RPMI7951 (cell line): ENCODE measurements around the gene SORL1. TPM values are rescaled to one million over a fixed set of nuclear protein-coding genes. Genes with fewer than 3 reads are reported as not detected.

Source experiments
- DNase-seq: peaks from one replicate; pipeline ENCODE4 v3.0.0-alpha.2; 2012; ENCODE audit warnings: low read depth
- total RNA-seq: library from RNA; depleted of rRNA; stranded (reverse); fragments of >200 nt; shearing (Covaris generic); gene quantifications from 2 replicates; pipeline ENCODE4 v1.2.3, GENCODE V29; 2014

Gene SORL1
- total RNA-seq, 1 experiment from 2014 or later, result 0.60 TPM

GRCh38 chr11:121508449-121508848 lies 56.3 kb downstream of the SORL1 start:
- DNase-seq, result no peak

GRCh38 chr11:121510438-121510837 lies 58.3 kb downstream of the SORL1 start:
- DNase-seq, result no peak

DNA sequence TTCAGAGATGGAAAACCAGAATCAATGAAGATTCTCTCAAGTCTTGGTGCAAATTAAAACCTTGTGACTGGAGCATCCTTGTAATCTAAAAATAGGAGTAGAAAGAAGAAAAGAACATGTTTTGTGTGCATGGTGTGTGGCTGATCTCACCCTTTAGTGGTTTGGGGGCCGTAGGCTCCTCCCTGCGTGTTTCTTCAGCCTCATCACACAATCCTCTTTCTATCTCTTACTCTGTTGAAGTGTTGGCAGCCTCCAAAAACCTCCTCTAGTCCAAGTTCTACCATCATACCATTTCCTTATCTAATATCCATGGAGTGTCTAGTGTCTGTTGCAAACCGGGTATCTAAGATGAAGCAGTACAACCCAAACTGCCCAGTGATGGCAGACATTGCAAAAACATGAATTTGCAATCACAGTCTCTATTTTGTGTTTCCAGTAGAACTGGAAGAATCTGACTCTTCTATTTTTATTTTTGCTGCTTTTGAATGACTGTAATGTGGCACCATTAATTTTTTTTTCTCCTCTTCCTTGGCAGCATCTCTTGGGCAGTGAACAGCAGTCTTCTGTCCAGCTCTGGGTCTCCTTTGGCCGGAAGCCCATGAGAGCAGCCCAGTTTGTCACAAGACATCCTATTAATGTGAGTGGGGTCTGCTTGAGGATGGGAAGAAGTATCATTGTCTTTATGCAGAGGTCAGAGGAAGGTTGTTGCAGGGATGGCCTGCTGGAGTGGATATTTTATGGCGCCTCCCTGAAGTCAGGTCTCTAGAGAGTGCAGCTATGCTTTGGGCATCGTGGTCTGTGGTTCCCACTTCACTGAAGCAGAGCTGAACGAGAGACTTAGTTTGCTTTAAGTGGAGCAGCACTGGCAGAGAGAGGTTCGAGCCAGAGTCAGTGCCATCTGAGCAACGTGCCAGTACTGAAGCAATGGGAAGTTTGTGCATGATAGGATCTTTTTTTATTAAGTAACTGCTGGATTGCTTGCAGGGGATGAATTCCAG lies 60.7 kb downstream of the SORL1 start:
- DNase-seq, result no peak

DNA sequence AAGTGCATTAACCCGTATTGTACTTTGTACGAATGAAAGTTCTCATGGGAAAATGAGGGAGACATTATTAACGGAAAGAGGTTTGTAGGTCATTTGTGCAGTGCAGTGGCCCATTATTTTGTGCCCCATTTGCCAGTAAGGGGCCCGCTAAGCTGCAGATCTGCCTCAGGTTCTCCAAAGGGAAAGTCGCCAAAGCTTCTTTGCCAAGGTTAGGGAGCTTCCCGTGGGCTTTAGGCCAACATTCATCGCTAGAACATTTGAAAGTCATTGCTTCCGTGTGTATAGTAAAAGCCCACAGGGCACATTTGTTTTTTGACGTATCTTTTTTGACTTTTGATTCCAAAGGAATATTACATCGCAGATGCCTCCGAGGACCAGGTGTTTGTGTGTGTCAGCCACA lies 61.7 kb downstream of the SORL1 start:
- DNase-seq, result no peak

DNA sequence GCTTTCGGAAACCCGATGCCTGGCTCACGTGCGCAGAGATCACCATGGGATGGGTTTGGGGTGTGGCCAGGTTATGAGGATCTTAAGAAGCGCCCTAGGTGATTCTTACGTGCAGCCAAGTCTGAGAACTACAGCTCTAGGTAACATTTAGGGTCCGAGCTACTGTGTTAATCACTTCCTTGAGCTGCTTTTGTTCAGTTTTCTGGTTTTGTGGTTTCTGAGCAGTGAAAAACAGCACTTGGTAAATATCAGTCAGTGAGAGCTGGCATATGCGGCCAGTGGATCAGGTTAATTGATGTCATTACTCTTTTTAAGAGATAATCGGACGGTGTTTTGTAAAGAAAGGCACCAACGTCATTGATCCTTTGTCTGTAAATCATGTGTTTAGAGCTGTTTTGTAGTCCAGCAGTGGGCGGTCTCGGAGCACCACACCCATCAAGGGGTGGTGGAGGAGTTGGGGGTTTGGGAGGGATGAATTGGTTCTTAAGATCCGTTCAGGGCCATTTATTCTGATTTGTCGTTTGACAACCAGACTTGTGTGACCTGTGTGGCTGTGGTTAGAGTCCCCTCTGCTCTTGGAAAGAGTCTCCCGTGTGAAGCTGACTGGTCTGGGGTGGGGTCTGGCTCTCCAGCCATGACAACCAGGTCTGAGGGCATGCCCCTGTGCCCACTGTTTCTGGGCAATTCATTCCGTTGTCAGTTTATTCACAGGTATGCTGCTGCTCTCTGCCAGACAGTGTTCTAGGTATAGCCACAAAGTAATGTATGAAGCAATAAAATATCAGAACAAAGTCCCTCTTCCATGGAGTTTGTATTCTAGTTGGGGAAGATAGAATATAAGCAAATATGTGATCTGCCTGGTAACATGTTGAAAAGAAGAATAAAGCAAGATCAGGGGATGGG lies 62.6 kb downstream of the SORL1 start:
- no peak for DNase-seq

GRCh38 chr11:121515335-121515671 lies 63.2 kb downstream of the SORL1 start:
- DNase-seq, result no peak

GRCh38 chr11:121517996-121518395 lies 65.9 kb downstream of the SORL1 start:
- no peak for DNase-seq

GRCh38 chr11:121520243-121521144 lies 68.4 kb downstream of the SORL1 start:
- DNase-seq, result peak; percentile 44

DNA sequence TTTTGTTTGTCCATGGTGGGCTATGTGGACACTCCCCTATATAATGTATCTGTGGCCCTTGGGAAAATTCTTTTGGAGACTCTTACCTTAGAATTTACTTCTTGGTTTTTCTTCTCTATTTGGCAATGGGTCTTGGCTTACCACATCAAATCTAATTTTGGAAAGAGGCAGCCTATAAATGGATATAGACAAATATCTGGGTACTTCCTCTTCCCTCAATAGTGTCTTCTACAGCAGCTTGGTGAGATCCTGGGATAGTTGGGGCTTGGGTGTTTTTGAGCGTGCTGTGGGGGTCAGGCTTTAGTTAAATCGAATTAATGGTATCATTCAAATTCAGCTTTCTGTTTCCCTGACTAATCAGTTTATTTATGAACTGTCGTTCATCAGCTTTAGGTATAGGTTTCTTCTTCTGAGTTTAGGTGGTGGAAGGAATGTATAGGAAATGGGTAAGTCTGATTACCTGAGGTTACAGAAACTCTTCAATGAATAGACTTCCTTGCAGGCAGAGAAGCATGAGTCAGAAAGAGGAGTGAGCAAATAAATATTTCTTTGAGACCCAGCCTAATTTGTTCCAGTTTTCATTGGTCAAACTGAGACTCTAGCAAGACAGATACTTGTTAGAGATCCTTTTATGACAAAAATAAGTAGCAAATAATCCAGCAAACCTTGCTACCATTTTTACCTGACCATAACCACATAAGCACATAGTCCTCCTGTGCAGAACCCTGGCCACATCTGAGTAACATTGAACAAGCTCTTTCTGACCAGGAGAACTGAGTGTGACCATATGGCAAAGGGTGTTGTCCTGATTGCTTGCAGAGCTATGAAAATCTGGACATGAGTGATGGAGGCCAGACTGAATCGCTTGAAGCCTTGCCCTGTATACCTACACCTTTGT lies 69.3 kb downstream of the SORL1 start:
- DNase-seq, result no peak

DNA sequence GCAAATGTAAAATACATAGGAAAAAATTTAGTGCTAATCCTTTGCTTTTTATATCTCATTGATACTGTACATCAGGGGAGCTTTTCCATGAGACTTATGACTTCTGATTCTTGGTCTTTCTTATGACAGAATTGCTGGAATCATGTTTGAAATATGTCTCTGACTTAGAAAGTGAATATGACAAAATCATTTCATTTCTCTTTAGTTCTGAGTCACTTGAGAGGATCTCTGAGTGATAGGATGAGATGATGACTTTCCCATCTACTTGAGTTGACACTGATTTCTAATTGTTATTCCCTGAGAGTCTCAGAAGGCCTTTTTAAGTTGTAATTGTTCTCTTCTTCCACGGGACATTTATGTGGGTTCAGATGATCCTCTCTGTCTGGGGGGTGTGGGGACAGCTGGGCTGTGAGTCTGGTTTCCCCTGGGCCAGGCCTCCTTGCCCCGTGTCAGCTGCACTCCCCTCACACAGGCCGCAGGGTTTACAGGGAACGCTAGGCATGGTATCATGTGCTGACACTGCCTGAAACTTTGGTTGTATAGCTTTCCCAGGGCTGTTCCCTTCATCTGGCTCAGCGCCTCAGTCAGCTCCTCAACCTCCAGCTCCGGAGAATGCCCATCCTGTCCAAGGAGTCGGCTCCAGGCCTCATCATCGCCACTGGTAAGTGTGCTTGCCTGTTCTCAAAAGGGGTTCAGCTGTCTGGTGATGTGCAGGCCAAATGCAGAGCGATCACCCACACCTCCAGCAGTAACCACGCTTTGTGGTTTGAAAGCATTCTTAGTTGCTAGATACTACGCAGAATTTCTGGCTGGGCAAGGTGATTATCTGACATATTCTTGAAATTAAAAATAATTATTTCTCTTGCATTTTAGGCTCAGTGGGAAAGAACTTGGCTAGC lies 70.2 kb downstream of the SORL1 start:
- DNase-seq, result no peak

GRCh38 chr11:121523581-121524232 lies 71.6 kb downstream of the SORL1 start:
- no peak for DNase-seq

DNA sequence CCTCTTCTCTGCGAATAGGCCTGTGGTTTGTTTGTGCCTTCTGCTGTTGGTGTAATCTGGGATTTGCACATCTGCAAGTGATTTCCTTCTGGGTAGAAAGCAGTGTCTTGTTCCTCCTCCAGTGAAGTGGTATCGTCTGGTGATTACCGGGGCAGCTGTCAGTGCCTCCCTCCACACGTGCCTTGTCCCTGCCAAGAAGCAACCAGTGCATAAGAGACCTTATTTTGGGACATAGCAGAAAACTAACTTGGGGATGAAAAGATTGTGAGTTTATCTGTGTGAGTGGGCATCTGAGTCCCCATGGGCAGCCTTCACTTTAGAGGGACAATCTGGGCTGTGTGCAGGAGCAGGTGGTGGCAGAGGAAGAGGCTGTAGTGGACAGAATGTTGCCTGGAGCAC lies 72.1 kb downstream of the SORL1 start:
- DNase-seq, result peak; percentile 73

DNA sequence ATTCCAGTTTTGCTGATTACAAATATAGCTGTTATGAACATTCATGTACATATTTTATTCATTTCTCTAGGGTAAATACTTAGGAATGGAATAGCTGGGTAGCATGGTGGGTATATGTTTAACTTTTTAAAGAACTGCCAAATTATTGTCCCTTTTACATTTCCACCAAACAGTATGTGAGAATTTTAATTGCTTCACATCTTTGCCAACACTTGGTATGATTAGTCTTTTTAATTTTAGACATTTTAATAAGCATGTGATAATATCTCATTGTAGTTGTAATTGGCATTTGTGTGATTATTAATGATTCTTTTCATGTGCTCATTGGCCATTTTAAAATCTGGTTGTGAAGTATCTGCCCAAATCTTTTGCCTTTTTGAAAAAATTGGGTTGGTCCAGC lies 73.3 kb downstream of the SORL1 start:
- no peak for DNase-seq

DNA sequence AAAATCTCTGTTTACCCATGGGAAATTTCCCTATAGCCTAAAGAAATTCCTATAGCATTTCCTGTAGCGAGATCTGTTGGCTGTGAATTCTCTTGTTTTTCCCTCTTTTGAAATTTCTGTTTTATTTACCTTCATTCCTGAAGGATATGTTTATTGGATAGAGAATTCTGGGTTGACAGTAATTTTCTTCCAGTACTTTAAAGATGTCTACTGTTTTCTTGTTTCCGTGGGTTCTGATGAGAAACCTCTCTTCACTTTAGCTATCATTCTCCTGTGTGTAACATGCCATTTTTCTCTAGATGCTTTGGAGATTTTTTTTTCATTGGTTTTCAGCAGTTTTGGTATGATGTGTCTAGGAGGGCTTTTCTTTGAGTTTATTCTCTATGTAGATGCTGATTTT lies 78.1 kb downstream of the SORL1 start:
- DNase-seq, result no peak

- no peak for DNase-seq
Measured at GRCh38 chr11:121533601-121534000, 81.5 kb downstream of the SORL1 start.

DNA sequence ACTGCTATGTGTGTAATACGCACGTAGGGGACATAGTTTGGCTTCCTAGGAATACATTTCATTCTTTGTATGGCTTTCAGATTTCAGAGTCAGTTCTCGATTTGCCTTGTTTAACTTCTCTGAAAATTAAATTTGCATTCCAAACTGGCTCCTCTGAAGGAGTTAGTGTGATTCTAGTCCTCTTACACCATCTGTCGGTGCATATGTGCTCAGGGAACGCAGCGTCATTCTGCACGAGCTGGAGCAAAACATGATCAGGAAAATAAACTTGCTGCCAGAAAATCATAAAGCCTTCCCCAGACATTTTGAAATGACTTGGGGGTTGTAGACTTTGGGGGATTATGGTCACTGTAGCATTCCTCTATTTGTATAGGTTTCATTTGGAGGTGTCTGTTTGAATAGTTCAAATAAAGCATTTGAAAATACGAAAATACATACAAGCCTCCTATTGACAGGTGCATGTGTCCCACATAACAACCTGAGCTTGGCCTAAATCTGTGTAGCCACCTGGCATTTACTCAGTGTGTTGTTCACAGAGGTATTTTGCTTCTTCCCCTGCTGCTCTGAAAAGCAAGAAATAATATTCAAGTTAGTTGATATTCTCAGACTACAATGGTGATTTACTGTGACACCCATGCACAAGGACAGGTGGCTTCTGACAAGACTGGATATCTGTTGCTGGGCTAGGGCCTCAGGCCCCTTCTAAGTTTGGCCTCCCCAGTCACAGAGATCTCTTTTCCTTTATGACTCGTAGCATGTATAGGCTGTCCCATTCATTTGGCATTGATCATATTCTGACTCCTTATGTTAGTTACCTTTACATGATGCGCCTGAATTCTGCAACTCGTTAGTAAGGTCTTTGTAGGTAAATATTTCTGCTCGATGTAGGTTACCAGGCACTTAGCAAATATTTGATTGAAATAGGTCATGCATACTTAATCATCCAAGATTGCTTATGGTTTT lies 82.3 kb downstream of the SORL1 start:
- DNase-seq, result peak; percentile 10

DNA sequence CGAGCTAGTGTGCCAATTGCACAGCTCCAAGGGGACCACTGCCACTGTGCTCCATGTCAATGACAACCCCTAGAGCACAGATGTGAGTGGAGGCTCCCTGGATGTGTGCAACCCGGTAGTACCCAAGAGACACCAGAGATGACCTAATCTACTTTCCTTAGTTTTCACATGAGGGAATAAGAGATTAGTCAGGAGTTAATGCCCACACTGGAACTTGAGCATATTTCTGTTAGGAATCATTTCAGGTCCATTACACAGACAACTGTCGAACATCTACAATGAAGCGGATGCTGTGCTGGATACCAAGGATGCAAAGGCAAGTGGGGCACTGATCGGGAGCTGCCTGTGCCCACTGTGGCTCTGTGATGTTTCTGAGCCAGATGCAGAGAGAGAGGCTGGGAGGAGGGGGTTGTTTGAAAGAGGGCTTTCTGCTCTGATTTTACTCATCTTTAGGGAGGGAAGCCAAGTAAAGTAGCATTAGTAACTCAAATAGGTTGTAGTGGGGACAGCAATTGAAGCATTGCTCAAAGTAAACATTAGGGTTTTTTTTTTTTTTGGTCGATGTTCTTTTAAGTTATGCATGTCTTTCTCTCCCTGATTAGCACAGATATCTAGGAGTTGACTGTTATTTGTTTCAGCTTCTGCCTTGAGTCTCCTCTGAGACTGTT lies 83.1 kb downstream of the SORL1 start:
- no peak for DNase-seq
